ENCODE results near the gene PDYN.

Gene PDYN

DNA sequence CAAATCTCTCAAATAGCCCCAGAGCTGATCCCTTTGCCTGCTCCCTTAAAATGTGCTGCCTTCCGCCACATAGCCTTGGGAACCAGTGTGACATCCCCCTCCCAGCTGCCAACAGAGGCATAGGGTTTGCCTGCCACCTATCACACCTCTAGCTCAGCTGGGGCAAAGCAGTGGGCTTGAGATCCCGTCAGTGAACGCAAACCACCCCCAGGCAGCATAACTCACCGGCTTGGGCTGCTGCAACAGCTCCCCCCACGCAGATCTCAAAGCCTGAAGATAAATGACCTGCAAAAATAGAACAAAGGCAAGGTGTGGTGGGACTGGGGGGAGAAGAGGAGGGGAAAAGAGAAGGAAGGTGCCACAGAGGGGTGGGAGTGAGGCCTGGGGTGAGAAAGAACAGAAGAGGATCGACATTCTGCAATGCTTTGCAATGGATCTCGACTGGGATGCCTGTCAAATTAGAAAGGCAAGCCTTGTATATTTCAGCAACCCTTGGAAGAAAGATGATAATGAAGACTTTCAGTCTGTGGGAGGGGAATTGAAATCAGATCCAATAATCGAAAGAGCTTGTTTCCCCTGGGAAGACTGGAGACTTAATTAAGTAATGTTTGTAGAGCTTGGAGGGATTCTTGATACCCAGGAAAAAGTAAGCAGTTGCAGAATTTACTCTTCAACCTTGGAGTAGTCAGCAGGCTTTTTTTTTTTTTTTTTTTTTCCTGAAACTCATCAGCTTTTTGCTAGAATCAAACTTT, 1.3 kb downstream of the PDYN start:
- peak; percentile 41 for DNase-seq

DNA sequence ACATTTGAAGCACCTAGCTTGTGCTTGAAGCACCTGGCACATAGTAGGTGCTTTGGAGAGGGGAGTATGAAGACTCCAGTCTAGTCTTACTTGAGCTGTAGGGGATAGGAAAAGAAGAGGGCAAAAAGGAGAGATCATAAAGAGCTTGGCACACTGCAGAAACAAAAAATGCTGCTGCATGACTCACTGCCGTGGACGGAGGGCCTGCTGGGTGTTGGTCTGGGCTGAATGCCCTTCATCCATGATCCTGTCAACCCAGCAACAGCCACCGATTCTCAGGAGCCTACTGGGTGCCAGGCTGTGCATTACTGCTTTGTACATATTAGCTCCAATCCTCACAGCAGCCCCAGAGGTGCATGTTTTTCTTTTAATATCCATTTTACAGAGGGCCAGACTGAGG, 6.0 kb downstream of the PDYN start:
- no peak for DNase-seq

DNA sequence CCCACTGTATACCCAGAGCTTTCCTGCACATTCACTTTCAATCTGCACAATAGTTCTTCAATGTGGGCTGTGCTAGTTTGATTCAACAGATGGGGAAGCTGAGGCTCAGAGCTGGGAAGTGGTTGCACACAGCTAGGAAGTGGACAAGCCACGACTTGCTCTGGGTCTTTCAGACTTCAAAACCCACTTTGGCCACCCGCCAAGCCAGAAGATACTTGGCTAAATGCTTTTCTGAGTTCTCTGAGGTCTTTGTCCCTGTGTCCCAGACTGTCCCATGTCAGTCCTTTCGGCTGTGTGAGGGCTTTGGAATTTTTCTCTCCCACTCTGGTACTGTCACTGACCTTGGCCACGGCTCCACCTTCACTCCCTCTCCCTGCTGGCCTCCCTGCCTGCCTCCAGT, 10.6 kb downstream of the PDYN start:
- DNase-seq: no peak

DNA sequence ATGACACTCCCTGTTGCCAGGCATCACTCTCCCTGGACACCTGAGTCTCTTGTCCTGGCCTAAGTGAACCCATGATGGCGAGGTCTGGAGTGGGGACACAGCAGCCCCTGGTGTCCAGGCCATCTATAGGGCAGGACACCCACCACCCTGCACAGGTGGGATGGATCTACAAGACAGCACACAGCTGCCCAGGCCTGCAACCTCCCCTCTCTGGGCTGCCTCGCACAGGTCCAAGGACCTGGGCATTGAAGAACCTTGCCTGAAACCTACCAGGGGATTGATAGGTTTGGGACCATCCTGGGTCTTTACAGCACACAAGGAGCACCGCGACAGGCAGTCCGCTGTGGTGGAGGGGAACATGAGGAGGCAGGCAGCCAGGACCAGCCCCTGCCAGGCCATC, 11.2 kb downstream of the PDYN start:
- no peak for DNase-seq

DNA sequence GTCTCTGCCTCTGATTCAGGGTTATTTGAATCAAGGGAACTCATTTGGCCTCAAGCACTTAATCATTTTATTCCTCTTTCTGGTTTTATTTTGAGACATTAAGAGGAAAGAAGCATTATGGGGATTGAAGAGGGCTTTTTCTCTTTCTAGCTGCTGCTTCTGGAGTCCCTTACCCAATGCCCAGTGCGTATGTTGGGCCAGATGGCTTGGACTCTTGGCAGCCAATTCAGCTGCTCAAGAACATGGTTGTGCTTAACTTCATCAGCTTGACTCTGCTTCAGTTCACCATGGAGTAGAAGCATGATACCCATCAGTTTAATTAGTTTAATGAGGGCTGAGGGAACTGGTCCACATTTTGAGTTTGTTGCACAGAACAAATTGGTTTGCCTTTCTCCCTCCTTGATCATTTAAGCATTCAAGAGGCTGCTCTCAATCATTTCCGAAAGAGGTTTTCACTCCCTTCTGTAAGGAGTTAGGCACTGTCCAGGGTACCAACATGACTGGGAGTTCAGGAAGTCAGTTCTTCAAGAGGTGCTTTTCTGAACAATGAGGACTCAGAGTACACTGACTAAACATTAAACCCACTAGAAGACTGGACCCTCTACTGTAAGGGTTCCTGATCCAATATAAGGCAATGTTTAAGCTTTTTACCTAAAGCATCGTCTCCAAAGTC, 14.6 kb downstream of the PDYN start:
- peak; percentile 24 for DNase-seq

DNA sequence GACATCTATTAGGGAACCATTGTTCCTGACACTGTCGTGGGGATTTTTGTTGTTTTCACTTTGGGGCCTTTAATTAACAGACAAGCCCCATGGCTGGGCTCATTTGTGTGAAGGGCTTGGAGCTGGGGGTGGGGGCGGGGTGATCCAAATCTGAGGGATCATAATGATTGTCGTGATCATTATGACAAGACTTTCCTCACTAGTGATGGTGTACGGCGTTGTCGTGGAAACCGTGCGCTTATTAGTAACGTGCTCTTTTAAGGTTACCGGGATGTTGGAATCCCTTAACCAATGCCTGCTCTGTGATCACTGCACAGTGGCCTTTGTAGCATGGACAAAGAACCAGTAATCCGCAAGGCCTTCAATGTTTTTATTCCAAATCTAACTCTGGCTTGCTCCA, 18.6 kb downstream of the PDYN start:
- DNase-seq: peak; percentile 6

DNA sequence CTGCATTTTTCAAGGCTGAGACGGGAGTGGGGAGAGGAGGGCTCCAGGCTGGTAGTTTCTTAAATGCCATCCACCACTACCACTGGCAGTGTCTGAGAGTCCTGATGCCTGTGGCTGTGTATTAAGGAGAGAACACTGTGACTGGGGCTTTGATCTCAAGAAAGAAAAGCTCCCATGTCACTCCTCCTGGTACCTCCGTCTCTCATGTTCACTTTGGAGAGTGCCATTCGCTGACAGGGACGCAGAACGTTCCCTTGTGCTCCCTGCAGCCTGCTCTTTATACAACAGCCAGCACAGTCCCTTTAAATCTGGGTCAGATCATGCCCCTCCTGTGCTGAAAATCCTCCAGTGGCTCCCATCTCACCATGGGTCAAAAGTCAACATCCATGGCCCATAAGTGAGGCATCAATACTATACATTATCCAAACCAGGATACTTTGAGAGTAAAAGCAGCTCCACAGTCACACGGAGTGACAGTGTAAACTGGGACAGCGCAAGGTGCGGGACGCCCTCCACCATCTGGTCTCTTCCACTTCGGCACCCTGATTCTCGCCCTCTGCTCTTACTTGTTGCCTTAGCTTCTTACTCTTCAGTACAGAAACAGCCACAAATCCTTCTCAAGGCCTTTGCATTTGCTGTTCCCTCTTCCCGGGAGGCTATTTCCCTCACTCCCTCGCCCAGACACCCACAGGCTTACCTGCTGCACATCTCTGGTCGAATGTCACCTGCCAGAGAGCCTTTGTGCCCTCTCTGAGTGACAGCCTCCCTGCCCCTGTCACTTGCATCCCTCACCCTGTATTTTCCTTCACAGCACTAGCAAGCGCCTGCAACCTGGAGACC, 20.0 kb downstream of the PDYN start:
- peak; percentile 29 for DNase-seq

DNA sequence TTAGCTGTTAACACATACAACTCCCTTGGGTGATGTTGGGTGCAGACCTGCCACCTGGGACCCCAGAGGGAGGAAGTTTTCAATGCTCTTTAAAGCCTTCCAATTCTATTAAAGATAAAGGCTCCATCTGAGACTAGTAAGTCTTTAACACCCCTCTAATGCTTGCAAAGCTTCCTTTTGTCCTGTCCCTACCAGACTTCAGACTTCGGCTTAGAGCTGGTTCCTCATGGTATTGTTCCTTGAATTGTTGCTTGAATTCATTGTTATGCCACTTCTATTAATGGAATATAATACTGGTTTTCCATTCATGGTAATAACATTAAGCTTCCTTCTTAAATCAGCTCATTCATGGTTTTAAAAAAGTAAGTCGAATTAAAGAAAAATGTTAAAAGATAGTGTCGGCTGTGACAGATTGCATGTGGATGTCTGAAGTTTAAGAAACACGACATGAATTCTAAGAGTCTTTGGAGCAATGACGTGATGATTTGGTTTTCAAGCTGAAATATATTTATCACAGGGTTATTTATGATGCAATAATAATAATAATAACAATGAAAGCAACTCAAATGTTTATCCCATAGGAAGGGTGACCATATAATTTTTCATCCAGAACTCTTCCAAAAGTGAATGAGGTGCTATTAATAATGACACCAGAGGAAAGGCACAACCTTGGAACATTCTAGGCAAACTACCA, 21.8 kb downstream of the PDYN start:
- DNase-seq: peak; percentile 7

DNA sequence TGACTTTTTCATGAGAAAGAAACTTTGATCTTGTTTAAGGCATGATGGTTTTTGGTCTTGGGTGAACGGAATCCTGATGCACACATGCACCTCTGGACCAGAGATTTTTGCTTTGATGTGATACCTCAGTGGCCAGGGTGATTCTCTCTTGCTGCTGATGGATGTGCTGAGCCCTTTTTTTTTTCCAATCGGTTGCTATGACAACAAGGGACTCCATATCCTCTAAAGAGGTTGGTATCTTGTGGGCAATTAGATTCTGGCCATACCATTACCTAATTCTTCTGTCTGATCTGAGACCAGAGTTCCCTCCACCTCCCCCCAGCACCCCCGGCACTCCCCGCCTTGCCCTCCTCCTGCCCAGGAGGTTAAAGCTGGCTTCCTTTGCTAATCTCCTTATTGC, 24.9 kb downstream of the PDYN start:
- DNase-seq: no peak

DNA sequence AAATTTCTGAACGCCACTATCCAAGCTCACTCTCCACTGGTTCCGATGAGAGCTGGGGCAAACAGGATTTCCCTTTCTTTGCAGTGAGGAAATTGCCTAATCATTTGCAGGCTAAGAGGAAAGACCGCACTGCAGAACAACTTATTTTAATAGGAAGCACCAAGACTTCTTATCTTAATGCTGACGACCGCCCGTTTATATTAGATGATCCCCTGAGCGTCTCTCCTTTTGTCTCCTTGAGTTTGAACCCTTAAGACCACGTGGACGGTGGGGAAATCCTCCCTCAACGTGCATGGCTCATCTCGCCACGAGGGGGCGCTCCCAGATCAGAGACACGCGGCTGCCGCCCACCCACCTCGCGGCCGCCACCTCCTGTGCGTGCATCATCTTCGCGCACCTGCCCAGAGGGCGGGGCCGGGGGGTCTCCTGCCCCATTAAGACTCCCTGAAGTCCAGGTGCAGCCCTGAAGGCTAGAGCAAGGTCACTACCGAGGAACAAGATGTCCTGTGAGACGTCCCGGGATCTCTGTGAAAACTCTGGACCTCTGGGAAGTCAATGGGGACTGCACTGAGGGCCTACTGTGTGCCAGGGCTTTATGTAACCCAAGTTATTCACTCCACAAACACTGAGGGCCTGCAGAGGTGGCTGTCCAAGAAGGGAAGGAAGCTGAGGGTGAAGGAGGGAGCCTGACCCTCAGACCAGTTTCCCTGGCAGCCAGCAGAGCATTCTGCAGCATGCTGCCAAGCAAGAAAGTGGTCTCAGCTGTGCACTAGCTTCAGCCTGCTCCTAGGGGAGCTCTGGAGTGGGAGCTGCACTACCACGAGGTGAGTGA, 28.1 kb downstream of the PDYN start:
- DNase-seq: peak; percentile 83

DNA sequence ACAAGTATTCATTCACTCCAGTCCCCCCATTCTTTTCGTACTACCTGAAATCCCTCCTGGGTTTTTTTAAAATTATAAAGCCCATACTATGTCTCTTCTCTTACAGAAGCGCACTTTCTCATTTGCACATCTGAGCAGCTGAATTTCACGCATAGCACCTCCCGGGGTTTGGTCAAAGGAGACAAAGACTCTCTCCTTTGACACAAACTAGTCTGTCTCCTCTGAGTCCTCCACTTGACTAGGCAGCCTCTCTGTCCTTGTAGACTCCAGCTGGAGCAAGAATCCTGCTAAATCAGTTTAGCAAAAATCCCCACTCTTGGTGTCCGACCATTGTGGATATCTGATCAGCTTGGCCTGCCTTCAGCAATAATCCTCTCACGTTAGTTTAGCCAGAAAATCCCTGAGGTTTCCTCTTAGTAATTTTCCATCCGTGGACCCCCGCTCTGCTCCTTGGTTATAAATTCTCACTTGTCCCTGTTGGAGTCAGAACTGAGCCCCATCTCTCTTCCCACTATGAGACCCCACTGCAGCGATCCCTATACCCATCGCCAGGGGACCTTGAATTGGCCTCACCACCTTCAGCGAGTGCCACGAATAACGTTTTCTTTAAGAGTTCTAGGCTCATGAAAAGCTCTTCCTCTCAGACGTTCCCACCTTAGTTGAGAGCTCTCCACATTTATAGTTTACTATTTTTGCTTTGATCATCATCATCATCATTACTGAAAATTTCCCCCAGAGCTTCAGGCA, 29.0 kb downstream of the PDYN start:
- DNase-seq: no peak

DNA sequence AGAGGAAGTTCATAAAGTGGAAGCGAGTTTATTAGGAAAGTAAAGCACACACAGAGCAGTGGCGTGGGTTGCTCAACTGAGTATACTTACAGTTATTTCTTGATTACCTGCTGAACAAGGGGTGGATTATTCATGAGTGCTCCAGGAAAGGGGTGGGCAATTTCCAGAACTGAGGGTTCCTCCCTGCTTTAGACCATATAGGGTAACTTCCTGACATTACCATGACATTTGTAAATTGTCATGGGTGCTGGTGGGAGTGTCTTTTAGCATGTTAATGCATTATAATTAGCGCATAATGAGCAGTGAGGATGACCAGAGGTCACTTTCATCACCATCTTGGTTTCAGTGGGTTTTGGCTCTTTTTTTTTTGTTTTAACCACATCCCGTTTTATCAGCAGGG, 29.8 kb downstream of the PDYN start:
- DNase-seq: no peak

DNA sequence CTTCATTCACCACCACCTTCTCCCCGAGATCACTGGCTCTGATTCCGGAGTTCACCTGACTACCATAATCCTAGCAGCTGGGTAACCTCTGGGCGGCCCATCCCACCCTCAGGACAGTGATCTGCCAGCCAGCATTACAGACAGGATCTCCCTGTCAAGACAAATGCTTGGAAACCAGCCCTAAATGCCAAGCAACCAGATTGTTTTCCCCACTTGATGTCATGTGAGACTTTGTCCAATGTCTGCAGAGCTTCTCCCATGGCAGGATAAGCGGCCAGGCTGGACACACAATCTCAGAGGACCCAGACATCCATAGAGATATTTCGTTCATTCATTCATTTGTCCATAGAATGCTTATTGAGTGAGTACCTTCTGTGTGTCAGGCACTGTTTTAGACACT, 32.5 kb downstream of the PDYN start:
- peak; percentile 31 for DNase-seq

DNA sequence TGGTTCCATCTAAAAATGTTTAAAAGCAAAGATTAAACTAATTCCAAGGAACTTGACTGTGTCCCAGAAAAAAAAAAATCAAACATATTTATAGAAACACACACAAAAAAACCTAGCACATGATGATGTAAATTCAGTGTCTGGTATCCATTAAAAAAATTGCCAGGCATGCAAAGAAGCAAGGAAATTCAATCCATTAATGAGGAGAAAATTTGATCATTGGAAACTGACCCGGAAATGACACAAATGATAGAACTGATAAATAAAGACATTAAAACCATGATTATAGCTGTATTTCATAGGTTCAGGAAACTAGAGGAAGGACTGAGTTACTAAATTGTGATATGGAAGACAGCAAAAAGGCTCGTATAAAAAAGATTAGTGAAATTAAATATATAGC, 34.7 kb downstream of the PDYN start:
- DNase-seq: no peak

DNA sequence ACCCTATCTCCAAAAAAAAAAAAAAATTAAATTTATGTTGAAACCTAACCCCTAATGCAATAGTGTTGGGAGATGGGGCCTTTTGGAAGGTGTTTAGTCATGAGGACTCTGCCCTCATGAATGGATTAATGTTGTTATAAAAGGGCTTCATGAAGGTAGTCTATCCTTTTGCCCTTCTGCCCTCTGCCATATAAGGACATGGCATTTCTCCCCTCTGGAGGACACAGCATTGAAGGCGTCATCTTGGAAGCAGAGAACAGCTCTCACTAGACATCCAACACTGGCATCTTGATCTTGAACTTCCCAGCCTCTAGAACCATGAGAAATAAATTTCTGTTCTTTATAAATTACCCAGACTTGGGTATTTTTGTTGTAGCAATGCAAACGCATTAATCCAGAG, 35.4 kb downstream of the PDYN start:
- DNase-seq: no peak

DNA sequence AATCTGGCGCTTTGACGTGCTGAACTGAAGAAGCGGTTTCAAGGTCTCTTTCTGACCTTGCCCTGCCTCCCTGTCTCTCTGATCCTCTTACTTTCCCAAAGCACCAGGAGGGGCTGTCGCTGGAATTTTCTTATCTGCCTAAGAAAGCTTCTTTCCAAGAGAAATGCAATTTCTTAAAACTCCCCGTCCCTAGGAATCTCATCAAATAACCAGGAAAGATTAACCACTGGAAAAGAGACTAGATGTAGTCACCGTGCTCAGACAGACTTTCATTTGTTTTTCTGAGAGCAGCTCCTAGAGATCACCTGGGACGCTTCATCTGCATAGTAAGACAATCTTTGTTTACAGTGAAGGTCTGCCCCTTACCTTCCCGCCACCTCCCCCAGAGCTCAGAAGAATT, 38.6 kb downstream of the PDYN start:
- peak; percentile 32 for DNase-seq

DNA sequence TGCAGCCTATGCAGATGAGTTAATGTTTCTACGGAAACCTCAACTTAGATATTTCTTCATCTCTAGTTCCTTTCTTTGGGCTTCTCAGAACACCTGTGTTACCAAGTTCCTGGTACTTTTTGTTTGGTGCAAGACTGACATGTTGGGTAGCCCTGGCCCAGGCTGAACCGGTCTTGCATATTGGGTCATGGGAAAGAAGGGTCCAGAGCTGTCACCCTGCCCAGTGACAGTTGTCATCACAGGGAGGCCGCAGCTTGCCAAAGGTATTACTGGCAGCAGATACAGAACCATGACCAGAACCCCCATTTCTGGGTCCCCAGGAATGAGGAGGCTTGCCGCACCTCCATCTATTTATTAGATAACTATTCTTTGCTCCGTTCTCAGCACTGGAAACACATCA, 40.2 kb downstream of the PDYN start:
- DNase-seq: no peak

DNA sequence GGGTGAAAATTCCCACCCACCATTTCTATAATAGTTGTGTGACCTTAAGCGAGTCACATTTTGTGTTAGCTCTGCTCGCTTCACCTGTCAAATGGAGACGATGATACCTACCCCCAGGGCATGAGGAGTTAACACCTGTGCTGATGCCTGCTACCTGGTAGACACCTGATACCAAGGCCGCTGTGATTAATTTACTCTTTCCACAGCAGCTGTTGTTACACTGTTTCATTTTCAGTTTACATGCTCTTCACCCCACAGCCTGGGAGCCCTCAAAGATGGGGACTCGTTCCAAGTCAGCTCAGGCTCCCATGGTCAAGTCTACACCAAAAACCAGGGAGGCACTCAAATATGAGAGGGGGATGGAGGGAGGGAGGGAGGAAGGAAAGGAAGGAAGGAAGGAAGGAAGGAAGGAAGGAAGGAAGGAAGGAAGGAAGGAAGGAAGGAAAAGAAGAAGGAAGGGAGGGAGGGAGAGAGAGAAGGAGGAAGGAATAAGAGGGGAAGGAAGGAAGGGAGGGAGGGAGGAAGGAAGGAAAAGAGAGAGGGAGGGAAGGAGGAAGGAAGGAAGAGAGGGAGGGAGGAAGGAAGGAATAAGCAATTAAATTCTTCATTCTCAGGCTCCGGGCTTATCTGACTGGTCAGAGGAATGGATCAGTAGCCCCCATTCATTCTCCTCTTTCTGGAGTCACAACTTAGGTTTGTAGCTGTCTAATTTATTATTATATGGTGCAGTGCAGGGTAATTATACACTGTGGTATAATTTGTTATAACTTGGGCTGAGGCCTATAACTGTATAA, 40.9 kb downstream of the PDYN start:
- peak; percentile 19 for DNase-seq

DNA sequence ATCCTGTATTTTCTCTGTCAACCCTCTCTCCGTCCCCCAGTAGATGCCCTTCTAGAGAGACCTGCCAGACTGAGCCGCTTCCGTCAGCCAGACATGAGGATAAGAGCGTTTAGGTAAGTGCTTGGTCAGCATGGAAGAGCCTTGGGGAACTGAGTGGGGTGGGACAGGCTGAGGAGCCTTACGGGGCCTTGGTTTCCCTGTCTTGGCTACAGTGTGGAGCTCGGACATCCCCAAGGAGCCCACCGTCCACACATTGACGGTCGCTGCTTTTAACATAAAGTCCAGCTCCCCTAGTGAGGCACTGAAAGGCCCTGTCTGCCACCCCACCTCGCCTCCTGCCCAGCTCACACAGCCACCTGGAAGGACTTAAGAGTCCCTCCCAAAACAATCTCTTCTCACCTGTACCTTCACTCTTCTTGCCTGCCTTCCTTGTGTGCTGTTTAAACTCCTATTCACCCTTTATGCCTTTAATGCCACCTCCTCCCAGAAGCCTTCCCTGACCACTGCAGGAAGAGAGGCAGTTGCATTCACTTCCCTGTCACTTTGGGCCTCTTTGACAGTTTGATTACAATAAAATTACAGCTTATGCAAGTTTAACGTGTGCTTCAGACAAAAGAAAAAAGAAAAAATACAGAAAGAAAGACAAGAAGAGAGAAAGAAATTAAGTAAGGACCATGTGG, 42.3 kb downstream of the PDYN start:
- peak; percentile 32 for DNase-seq

DNA sequence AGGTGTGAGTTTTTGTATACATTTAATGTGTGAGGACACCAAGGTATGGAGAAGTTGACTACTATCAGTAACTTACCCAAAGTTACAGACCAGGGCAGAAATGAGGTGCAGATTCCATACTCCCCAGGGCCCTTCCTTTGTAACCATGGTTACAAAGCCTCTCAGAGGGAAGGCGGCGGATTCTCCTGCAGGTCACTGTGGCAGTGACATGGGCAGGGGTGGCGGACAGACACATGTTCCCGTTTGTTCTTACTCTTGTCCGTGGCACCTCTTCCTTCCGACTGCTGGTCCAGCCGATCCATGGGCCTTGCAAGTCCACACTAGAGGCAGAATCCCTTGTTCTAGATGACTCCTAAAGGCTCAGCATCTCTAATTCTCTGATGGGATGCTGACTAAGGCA, 43.0 kb downstream of the PDYN start:
- DNase-seq: peak; percentile 35
